GM12891 (cell line): Measurements from ENCODE around the gene USP40.

Experiments
- PAX5 ChIP-seq: IDR thresholded peaks from 2 replicates; pipeline ENCODE4 v1.6.1; 2011; ENCODE audit warnings: low read length, moderate library complexity, mild to moderate bottlenecking; ENCODE audit not compliant: insufficient read depth, severe bottlenecking
- POLR2A ChIP-seq: IDR thresholded peaks from 2 replicates; pipeline ENCODE4 v1.6.1; 2011; ENCODE audit warnings: low read depth, low read length, control low read depth
- POLR2AphosphoS5 ChIP-seq: IDR thresholded peaks from 2 replicates; pipeline ENCODE4 v1.6.1; 2011; ENCODE audit warnings: low read depth, low read length, control low read depth
- POU2F2 ChIP-seq: IDR thresholded peaks from 2 replicates; pipeline ENCODE4 v1.6.1; 2011; ENCODE audit warnings: low read depth, mild to moderate bottlenecking, control low read depth, low read length, moderate library complexity
- SPI1 ChIP-seq: IDR thresholded peaks from 2 replicates; pipeline ENCODE4 v1.6.1; 2011; ENCODE audit warnings: low read depth, low read length, control low read depth
- TAF1 ChIP-seq: IDR thresholded peaks from 2 replicates; pipeline ENCODE4 v1.6.1; 2011; ENCODE audit warnings: low read depth, low read length, control low read depth

GRCh38 chr2:233446606-233447305 is 119.8 kb downstream of the USP40 start:
- no peak for TF ChIP-seq POLR2A
- no peak for TF ChIP-seq POLR2AphosphoS5
- TF ChIP-seq TAF1 = no peak
- no peak for TF ChIP-seq PAX5
- no peak for TF ChIP-seq SPI1
- no peak for TF ChIP-seq POU2F2
